HG02840 (cell line): Measurements from ENCODE around the gene TOMM34.

Experiments used
- ATAC-seq: cut with Tn5 transposase; IDR thresholded peaks from one replicate; pipeline ENCODE4 v1.9.1; 2021; ENCODE audit warnings: mild to moderate bottlenecking, moderate library complexity, moderate number of reproducible peaks; ENCODE audit not compliant: unreplicated experiment, low FRiP score

Gene TOMM34

GRCh38 chr20:44936510-44936909 lies 23.7 kb downstream of the TOMM34 start:
- no peak for ATAC-seq

DNA sequence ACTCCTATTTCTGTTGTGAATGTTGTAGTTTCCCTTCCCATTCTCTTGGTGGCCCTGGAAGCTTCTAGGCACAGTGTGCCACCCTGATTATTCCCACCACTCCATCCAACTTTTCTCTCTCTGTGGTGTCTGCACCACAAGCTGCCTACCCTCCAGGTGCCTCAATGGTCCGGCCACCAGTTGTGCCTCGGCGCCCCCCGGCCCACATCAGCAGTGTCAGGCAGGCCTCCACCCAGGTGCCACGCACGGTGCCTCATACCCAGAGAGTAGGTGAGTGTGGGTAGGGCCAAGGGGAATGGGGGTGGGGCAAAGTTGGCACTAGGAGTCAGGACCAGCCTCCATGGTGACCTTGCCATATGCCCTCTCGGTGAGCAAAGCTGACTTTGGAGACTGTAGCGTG lies 27.3 kb downstream of the TOMM34 start:
- ATAC-seq, result no peak

DNA sequence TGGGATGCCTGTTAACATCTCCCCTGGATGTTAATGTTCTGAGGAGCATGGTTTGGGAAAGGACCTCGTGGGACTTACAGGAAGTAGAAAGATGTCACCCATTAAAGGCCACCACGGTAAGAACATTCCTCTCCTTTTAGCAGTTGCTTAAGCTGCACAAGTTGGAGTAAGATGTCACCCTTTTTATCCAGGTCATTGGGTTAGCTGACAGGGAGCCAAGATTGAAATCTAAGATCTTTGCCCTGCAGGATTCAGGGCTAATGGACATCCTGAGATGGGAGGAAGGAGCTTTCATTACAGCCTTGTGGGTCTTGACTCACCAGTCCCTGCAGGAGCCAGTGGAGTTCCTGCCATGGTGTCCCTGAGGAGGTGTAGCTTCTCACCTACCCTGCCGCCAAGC lies 28.3 kb downstream of the TOMM34 start:
- ATAC-seq, result no peak

GRCh38 chr20:44930517-44931168 lies 29.6 kb downstream of the TOMM34 start:
- ATAC-seq, result no peak

- no peak for ATAC-seq
Measured at GRCh38 chr20:44928595-44928994, 31.6 kb downstream of the TOMM34 start.

DNA sequence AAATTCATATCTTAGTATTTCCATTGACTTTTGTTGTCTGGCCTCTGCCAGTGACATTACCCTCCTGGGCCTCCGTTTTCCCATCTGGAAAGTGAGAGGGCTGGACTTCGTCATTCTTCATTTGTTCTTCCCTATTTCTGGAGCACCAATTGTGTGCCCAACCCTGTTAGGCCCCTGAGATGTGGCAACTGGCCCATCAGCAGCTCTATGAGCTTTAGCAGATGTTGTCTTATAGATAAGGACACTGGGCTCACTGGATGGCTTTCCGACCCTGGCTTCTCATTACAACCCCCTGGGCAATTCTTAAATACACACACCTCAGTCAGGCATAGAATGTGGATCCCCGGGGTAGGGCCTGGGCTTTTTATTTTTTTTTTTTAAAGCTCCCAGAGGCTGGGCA lies 35.7 kb downstream of the TOMM34 start:
- no peak for ATAC-seq

- ATAC-seq, result no peak
Measured at GRCh38 chr20:44921447-44921846, 38.8 kb downstream of the TOMM34 start.

DNA sequence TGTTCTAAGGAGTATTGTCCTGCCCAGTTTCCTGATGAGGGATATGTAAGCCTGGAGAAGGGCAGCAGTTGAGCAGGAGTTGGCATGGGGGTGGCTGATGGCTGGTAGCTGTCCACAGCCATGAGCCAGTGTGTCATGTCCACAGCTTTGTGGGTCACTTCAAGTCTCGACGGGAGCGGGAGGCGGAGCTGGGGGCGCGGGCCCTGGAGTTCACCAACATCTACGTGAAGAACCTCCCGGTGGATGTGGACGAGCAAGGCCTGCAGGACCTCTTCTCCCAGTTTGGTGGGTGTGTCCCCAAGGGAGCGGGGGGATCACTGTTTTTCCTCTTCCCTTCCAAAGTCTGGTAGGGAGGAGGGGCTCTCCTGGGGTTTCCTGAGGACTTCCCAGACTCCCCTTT lies 41.4 kb downstream of the TOMM34 start:
- ATAC-seq, result no peak

- no peak for ATAC-seq
Measured at GRCh38 chr20:44918342-44918741, 41.9 kb downstream of the TOMM34 start.

DNA sequence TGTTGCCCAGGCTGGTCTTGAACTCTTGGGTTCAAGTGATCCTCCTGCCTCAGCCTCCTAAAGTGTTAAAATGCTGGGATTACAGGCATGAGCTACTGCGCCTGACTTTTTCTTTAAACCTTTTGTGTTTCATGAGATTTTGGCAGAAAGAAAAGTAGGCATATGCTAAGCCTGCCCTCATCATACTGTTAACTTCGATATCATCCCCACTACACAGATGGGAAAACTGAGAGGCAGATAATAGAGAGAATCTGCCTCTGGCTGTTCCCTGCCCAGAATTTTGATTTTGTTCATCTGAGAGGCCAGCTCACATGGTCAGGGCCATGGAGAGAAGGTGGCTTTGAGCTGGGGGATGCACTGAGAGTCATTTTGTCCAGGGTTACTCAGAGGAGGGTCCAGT lies 42.8 kb downstream of the TOMM34 start:
- ATAC-seq, result no peak

DNA sequence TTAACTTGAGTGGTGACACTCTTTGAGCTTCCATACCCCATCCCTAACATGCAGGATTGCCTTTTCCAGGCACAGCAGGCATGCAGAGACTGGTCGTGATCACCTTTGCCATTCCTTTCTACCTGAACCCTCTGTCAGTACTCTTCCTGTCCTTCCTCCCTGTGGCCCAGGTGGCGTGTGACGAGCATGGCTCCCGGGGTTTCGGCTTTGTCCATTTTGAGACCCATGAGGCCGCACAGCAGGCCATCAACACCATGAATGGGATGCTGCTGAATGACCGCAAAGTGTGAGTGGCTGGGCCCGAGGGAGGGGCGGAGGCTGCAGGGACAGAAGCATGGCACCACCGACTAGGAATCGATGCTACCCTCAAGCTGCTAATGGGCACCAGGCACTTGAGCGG lies 43.6 kb downstream of the TOMM34 start:
- no peak for ATAC-seq

- no peak for ATAC-seq
Measured at GRCh38 chr20:44914924-44915323, 45.3 kb downstream of the TOMM34 start.

DNA sequence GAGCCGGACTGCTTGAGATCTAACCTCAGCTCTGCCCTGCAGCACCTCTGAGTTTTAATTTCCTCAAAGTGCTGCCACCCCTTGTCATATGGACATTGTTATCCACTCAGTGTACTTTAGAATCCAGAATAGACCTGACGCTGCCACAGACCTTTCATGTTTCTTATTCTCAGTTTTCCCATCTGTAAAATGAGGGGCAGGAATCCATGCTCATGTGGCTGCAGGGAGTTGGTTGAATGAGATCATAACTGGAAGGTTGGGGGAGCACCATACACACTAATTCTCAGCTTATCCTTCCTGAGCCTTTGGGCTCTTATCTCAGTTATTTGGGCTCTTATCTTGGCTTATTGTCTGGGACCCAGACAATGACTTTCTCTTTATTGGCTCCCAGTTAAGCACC lies 48.0 kb downstream of the TOMM34 start:
- ATAC-seq, result no peak

- no peak for ATAC-seq
Measured at GRCh38 chr20:44911264-44911921, 48.8 kb downstream of the TOMM34 start.

DNA sequence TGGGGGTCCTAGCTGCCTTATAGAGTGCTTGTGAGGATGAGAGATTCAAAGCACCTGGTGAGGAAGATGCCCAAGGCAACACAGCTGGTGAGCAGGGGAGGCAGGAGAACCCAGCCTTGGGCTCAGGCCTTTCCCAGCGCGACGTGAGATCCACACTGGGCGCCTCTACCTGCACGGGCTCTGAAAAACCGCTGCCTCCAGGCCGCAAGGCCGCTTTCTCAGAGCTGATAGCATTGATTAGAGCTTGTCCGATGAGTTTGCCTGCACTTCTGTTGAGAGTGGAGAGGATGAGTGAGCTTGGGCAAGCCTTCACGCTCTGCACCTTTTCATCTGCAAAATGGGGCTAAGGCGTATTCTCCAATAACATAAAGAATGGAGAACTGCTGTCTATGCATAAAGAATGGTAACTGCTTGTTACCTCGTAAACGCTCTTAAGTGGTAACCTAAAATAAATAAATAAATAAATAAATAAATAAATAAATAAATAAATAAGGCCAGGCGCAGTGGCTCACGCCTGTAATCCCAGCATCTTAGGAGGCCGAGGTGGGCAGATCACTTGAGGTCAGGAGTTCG lies 49.4 kb downstream of the TOMM34 start:
- no peak for ATAC-seq

- ATAC-seq, result no peak
Measured at GRCh38 chr20:44909872-44910689, 50.1 kb downstream of the TOMM34 start, which contains the start of gene PABPC1L. Gene PABPC1L, plus strand, starts transcription at chr20:44910060. Its CDS starts 84 bp downstream, at chr20:44910144.

DNA sequence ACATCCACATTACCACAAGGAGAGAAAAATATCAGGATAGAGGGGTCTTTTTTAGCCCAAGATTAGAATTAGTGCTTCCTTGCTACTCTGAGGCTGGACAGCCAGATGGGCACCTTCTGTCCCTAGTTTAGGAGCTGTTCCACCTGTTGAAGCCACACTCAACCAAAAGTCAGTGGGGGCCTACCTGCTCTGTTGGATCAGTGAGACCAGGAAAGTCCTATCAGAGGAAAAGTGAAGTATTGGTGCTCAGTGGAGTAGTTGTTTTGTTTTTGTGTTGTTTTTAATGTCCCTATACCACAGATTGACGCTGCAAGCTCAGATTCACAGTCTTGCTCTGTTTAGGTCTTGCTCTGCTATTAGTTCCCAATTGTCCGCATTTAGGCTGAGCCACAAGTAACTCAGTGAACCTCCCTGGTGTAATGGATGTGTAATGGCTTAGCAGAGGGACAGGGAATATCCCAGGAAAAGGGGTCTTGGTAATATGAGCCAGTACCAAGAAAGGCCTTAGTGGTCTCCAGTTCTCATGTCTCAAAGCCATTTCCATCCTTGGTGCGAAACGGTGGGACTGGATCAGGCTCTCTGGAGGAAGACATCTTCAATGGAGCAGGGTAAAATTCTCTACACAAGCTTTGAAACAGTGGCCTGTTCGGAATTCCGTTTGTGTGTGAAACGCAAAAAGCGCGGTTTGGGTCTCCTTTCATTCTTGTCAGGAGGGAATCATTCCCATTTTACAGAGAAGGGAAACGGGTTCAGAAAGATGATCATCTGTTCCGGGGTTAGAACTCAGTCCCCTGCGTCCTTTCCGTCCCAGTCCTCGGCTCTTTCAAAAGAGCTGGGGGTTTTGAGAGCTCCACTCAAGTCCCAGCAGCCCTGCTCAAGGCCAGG lies 51.0 kb downstream of the TOMM34 start:
- ATAC-seq, result no peak

GRCh38 chr20:44904377-44904776 lies 55.8 kb downstream of the TOMM34 start:
- no peak for ATAC-seq

DNA sequence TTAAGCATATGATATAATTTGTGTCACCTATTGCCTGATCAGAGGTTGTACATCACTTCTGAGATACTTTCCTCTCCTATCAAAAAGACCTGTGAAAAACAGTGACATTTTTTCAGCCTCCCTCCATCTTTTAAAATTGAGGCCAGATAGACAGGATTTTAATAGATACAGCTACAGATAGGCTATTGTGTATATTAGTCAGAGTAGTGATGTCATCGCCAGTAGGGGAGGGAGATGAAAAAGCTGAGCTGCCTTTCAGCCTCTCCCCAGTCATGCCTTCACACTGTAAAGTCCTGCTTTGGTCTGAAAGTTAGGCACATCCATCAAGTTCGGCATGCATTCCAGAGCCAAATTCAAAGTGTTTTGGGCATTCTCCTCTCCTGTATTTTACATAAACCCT lies 58.2 kb downstream of the TOMM34 start:
- no peak for ATAC-seq

GRCh38 chr20:44900231-44900854 lies 59.9 kb downstream of the TOMM34 start:
- no peak for ATAC-seq
